Prostate gland (tissue), 2 donors: ENCODE results near the gene NTM. TPM values are rescaled to one million over a fixed set of nuclear protein-coding genes. Genes with fewer than 3 reads are reported as not detected.

Experiments
- DNase-seq: peaks from one replicate; pipeline ENCODE4 v3.0.0-alpha.2; 2019; ENCODE audit warnings: low spot score
- H3K27ac ChIP-seq, 2 donors: fragments of 200-600 bp; sonication (generic); 2 replicates each; pipeline ENCODE4 v1.5.1; 2017 to 2019
- H3K27me3 ChIP-seq: fragments of 200-600 bp; sonication (generic); replicated peaks from 2 replicates; pipeline ENCODE4 v1.5.1; 2019; ENCODE audit not compliant: insufficient read depth
- H3K36me3 ChIP-seq, 2 donors: fragments of 200-600 bp; sonication (generic); 1 replicate in 1 of 2; 2 replicates in 1 of 2; pipeline versions ENCODE4 v1.5.1 to v1.8.1; 2017 to 2019
- H3K4me1 ChIP-seq: fragments of 200-600 bp; sonication (generic); replicated peaks from 2 replicates; pipeline ENCODE4 v1.5.1; 2019
- H3K4me3 ChIP-seq, 2 donors: fragments of 200-600 bp; sonication (generic); 2 replicates each; pipeline ENCODE4 v1.5.1; 2017 to 2019
- H3K9me3 ChIP-seq: fragments of 200-600 bp; sonication (generic); 2 replicates; pipeline ENCODE4 v1.5.1; 2017
- POLR2A ChIP-seq: fragments of 450-650 bp; IDR thresholded peaks from one replicate; pipeline ENCODE4 v1.6.1; 2016; ENCODE audit warnings: antibody characterized with exemption, mild to moderate bottlenecking
- POLR2AphosphoS5 ChIP-seq: sonication (generic); formaldehyde crosslinking; IDR thresholded peaks from one replicate; pipeline ENCODE4 v1.6.1; 2017; ENCODE audit warnings: antibody characterized with exemption
- WGBS: methylation state at CpG from one replicate; pipeline ENCODE4 v1.1.5; 2018; 5-methylcytosine and 5-hydroxymethylcytosine counted together
- intact Hi-C: fragments of 100-400 bp; cut with DNase I; formaldehyde crosslinking; loops from one replicate; pipeline ENCODE4 v1.14.2; 2022
- total RNA-seq, 2 donors: library from RNA; depleted of rRNA; stranded (reverse); fragments of >200 nt; gene quantifications; one replicate each; pipeline ENCODE4 v1.1.0, GENCODE V29; 2016
- TF ChIP-seq, protein P1 (sequence below), 4 experiments: fragments of 200-600 bp in 2 of 4; fragments of 450-650 bp in 2 of 4; sonication (generic) in 2 of 4; IDR thresholded peaks; 1 replicate in 3 of 4; 2 replicates in 1 of 4; pipeline ENCODE4 v1.5.1; 2016 to 2019; ENCODE audit warnings: antibody characterized with exemption in 4 of 4, mild to moderate bottlenecking in 2 of 4, moderate library complexity in 2 of 4

Gene NTM
- total RNA-seq, 2 donors from 2014 or later, result 7.4 TPM; not detected in 1

DNA sequence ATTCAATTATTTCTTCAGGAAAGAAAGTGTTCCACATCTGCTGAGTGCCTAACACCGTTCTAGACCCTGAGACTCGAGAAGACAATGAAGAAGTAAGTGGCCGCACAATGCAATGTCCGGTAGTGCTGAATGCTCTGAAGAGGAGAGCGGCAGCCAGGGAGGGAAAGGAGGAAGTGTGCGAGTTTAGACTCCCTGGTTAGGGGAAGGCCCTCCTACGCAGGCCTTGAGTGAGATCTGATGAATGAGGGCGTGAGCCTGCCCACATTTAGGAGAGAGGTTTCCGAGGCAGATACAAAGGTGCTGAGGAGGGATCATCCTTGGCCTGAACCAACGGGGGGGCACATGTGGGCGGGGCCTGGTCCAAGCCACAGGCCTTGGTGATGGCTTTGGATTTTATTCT lies 558.6 kb downstream of the NTM start:
- Histone ChIP-seq H3K9me3 (no peaks in the 10 kb centered on the region), H3K36me3 (no peaks in the 10 kb centered on the region), H3K4me1 (no peaks in the 10 kb centered on the region), H3K27ac (no peak overlapping the region), H3K27me3 (no peaks in the 10 kb centered on the region), H3K4me3 (no peak overlapping the region)
- DNase-seq, result no peak
- no peak for TF ChIP-seq POLR2A
- TF ChIP-seq, protein P1, sequence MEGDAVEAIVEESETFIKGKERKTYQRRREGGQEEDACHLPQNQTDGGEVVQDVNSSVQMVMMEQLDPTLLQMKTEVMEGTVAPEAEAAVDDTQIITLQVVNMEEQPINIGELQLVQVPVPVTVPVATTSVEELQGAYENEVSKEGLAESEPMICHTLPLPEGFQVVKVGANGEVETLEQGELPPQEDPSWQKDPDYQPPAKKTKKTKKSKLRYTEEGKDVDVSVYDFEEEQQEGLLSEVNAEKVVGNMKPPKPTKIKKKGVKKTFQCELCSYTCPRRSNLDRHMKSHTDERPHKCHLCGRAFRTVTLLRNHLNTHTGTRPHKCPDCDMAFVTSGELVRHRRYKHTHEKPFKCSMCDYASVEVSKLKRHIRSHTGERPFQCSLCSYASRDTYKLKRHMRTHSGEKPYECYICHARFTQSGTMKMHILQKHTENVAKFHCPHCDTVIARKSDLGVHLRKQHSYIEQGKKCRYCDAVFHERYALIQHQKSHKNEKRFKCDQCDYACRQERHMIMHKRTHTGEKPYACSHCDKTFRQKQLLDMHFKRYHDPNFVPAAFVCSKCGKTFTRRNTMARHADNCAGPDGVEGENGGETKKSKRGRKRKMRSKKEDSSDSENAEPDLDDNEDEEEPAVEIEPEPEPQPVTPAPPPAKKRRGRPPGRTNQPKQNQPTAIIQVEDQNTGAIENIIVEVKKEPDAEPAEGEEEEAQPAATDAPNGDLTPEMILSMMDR (IDR thresholded peaks at IDR 0.05), result no peak
- TF ChIP-seq POLR2AphosphoS5, result no peak
- 80% methylated on average over 11 of the region's 11 CpGs for WGBS
- intact Hi-C loops, result no loop called here

DNA sequence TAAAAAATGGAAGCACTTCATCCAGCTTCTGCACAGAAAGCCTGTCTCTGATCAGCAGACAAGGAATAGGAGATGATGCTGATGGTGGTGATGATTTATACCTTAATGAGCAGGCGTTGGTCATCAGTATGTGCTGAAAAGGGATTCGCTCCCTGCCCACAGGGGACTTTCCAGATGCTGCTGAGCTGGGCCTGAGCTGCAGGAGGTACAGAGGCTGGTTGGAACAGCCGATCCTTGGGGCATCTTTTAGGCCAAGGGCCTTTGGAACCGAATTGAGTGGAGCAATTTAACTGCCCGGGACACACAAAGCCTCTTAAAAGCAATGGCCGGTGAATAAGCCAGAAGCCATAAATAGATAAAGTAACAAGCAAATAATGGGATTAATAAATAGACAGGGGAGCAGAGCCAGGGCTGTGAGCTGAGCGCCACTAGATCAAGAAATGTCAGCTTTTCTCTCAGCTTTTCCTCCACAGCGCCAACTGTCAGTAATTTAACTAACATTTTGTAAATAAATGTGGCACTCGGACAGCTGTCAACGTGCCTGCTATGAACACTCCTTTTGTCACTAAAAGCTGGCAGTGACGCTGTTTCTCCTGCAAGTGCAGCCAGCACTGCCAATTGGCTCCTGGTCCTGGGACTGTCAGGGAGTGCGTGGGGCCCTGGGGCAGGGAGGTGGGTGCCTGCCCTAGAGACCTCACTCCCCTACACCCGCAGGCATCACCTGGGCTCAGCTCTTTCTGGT lies 562.3 kb downstream of the NTM start:
- Histone ChIP-seq H3K4me1 (no peaks in the 10 kb centered on the region), H3K9me3 (no peaks in the 10 kb centered on the region), H3K36me3 (no peaks in the 10 kb centered on the region), H3K4me3 (no peak overlapping the region), H3K27me3 (no peaks in the 10 kb centered on the region), H3K27ac (no peak overlapping the region)
- TF ChIP-seq POLR2AphosphoS5, result no peak
- TF ChIP-seq, protein P1 (IDR thresholded peaks at IDR 0.05), result no peak
- no peak for TF ChIP-seq POLR2A
- intact Hi-C loops, result no loop called here
- DNase-seq, result no peak
- 36% methylated on average over 13 of the region's 13 CpGs for WGBS

GRCh38 chr11:131934006-131934405 lies 563.6 kb downstream of the NTM start:
- intact Hi-C loops, result no loop called here
- DNase-seq, result no peak
- Histone ChIP-seq H3K9me3 (no peaks in the 10 kb centered on the region), H3K27ac (no peak overlapping the region), H3K27me3 (no peaks in the 10 kb centered on the region), H3K36me3 (no peaks in the 10 kb centered on the region), H3K4me1 (no peaks in the 10 kb centered on the region), H3K4me3 (no peak overlapping the region)
- TF ChIP-seq, protein P1 (IDR thresholded peaks at IDR 0.05), result no peak
- no peak for TF ChIP-seq POLR2A
- WGBS, result 78% methylated on average over 4 of the region's 4 CpGs

GRCh38 chr11:131938351-131938751 lies 567.9 kb downstream of the NTM start:
- 74% methylated on average over 6 of the region's 6 CpGs for WGBS
- H3K36me3 ChIP-seq, result no peaks in the 10 kb centered on the region

More at GRCh38 chr11:131938351-131938751, 567.9 kb downstream of the NTM start:
- H3K27ac ChIP-seq, result no peak overlapping the region
- H3K4me1 ChIP-seq, result no peaks in the 10 kb centered on the region
- no peak for TF ChIP-seq POLR2A
- no peak for TF ChIP-seq POLR2AphosphoS5
- TF ChIP-seq, protein P1 (IDR thresholded peaks at IDR 0.05), result no peak
- intact Hi-C loops, result no loop called here
- peaks cover 3% of the 10 kb centered on the region for H3K27me3 ChIP-seq
- DNase-seq, result no peak
- no peak overlapping the region for H3K4me3 ChIP-seq
- H3K9me3 ChIP-seq, result no peaks in the 10 kb centered on the region
